K562 (cell line): ENCODE measurements around the gene ADD1. TPM values are rescaled to one million over a fixed set of nuclear protein-coding genes. Genes with fewer than 3 reads are reported as not detected.

Experiments used
- ATAC-seq: fragments of 200-7000 bp; cut with Tn5 transposase; 3 replicates; pipeline ENCODE4 v1.9.1; 2020; ENCODE audit warnings: moderate library complexity
- BruUV-seq: library from RNA; stranded (reverse); fragments of 400-500 nt; replicated peaks from 2 replicates; lab custom pipeline; 2021; lab: Mats Ljungman, UMichigan
- CTCF ChIA-PET: fragments of 300-600 bp; formaldehyde crosslinking; extraction: SDS; loops from one replicate; lab custom pipeline; 2021; ENCODE audit warnings: low intra/inter-chr PET ratio; lab: Yijun Ruan, JAX
- POLR2A ChIA-PET: fragments of 300-600, 350-650 bp; sonication (Branson Sonifier 250); formaldehyde crosslinking; extraction: SDS; loops from one replicate; lab custom pipeline; 2021; ENCODE audit warnings: antibody characterized with exemption, inconsistent platforms; lab: Yijun Ruan, JAX
- DNase-seq, 4 experiments: peaks; one replicate each; pipeline versions ENCODE4 v3.0.0 to v3.0.0-alpha.2; 2011 to 2018; ENCODE audit warnings: low spot score in 3 of 4, mixed read lengths in 3 of 4; ENCODE audit errors: extremely low read depth in 1 of 4
- FAIRE-seq: peaks from 2 replicates; lab custom pipeline; 2011; peaks lifted over from hg19 to GRCh38; lab: Jason Lieb, UNC
- H2AFZ ChIP-seq: 2 replicates; pipeline ENCODE4 v1.6.0; 2011; ENCODE audit warnings: low read depth, low read length, control low read depth, inconsistent platforms
- H3K27ac ChIP-seq: fragments of 200-600 bp; 3 replicates; pipeline ENCODE4 v1.8.0; 2011; ENCODE audit warnings: low read depth, mild to moderate bottlenecking, control low read depth, inconsistent platforms, low read length, moderate library complexity, mixed read lengths; ENCODE audit errors: extremely low read depth
- H3K27me3 ChIP-seq, 2 experiments: fragments of 300-600 bp in 1 of 2; 2 replicates in 1 of 2; 3 replicates in 1 of 2; pipeline versions ENCODE4 v1.6.0 to v1.8.0; 2011; ENCODE audit warnings: inconsistent platforms in 2 of 2, low read length in 2 of 2, mild to moderate bottlenecking in 1 of 2, mixed read lengths in 1 of 2, moderate library complexity in 1 of 2; ENCODE audit not compliant: control insufficient read depth in 2 of 2, insufficient read depth in 2 of 2
- H3K36me3 ChIP-seq: fragments of 300-600 bp; 3 replicates; pipeline ENCODE4 v1.8.0; 2011; ENCODE audit warnings: mild to moderate bottlenecking, low read length, inconsistent platforms; ENCODE audit not compliant: control insufficient read depth, insufficient read depth
- H3K4me1 ChIP-seq, 2 experiments: fragments of 200-600 bp in 1 of 2; replicated peaks in 1 of 2; 2 replicates in 1 of 2; 3 replicates in 1 of 2; pipeline versions ENCODE4 v1.5.1 to v1.8.0; 2011; ENCODE audit warnings: inconsistent platforms in 2 of 2, low read length in 2 of 2, mild to moderate bottlenecking in 1 of 2, mixed read lengths in 1 of 2, moderate library complexity in 1 of 2; ENCODE audit not compliant: control insufficient read depth in 2 of 2, insufficient read depth in 2 of 2
- H3K4me2 ChIP-seq: 2 replicates; pipeline ENCODE4 v1.6.1; 2011; ENCODE audit warnings: low read length, control low read depth, inconsistent platforms, mixed read lengths; ENCODE audit not compliant: insufficient read depth
- H3K4me3 ChIP-seq: fragments of 200-600 bp; sonication (generic), shearing (Covaris generic); 2 replicates; pipeline ENCODE4 v1.5.1; 2016; ENCODE audit warnings: control low read depth, inconsistent platforms
- H3K79me2 ChIP-seq: fragments of 200-600 bp; 3 replicates; pipeline ENCODE4 v1.8.0; 2011; ENCODE audit warnings: low read length, inconsistent platforms; ENCODE audit not compliant: control insufficient read depth, insufficient read depth
- H3K9ac ChIP-seq, 2 experiments: 2 replicates each; pipeline versions ENCODE4 v1.6.0 to v1.6.1; 2011; ENCODE audit warnings: low read depth in 2 of 2, low read length in 2 of 2, control low read depth in 1 of 2, inconsistent platforms in 1 of 2, mild to moderate bottlenecking in 1 of 2, mixed read lengths in 1 of 2; ENCODE audit not compliant: insufficient read depth in 1 of 2
- H3K9me1 ChIP-seq: one replicate; pipeline ENCODE4 v1.6.0; 2011; ENCODE audit warnings: inconsistent platforms, mild to moderate bottlenecking, low read length, moderate library complexity; ENCODE audit not compliant: control insufficient read depth, insufficient read depth
- H3K9me3 ChIP-seq: replicated peaks from 2 replicates; pipeline ENCODE4 v1.5.1; 2011; ENCODE audit warnings: low read depth, low read length, inconsistent platforms; ENCODE audit not compliant: control insufficient read depth, insufficient read depth
- H4K20me1 ChIP-seq: replicated peaks from 2 replicates; pipeline ENCODE4 v1.6.1; 2011; ENCODE audit warnings: low read length, inconsistent platforms, mixed read lengths; ENCODE audit not compliant: control insufficient read depth, insufficient read depth
- FOXA1 ChIP-seq: fragments of 450-650 bp; IDR thresholded peaks from 2 replicates; pipeline ENCODE4 v1.6.1; 2016; ENCODE audit warnings: mild to moderate bottlenecking, borderline replicate concordance
- HMG20B ChIP-seq: fragments of 250-450 bp; sonication (Bioruptor Pico); IDR thresholded peaks from 2 replicates; pipeline ENCODE4 v1.5.0; 2021; ENCODE audit warnings: mild to moderate bottlenecking
- KAT2B ChIP-seq: IDR thresholded peaks from one replicate; pipeline ENCODE4 v1.6.1; 2012; ENCODE audit warnings: low read depth, mild to moderate bottlenecking, control low read depth, inconsistent platforms, low read length, moderate library complexity
- MYBL2 ChIP-seq, 2 experiments: fragments of 450-650 bp in 1 of 2; sonication (generic) in 1 of 2; formaldehyde crosslinking in 1 of 2; IDR thresholded peaks; 2 replicates each; pipeline versions ENCODE4 v1.6.1 to v1.8.1; 2017 to 2022; ENCODE audit warnings: borderline replicate concordance in 1 of 2, inconsistent platforms in 1 of 2, low read depth in 1 of 2, mild to moderate bottlenecking in 1 of 2, missing genetic modification reagents in 1 of 2, moderate library complexity in 1 of 2
- POLR2G ChIP-seq: fragments of 200-400 bp; formaldehyde crosslinking; IDR thresholded peaks from 2 replicates; pipeline ENCODE4 v1.6.1; 2017; ENCODE audit warnings: low read depth, mild to moderate bottlenecking, antibody characterized with exemption, low read length, moderate library complexity
- WGBS: fragments of 100-300 bp; shearing (Covaris generic); methylation state at CpG from one replicate; pipeline ENCODE4 v1.1.6; 2016; ENCODE audit warnings: low coverage, mixed read lengths; ENCODE audit not compliant: insufficient coverage; ENCODE audit errors: missing lambda C conversion rate; 5-methylcytosine and 5-hydroxymethylcytosine counted together
- in situ Hi-C: fragments of 300-500 bp; cut with MboI; formaldehyde crosslinking; loops from 4 replicates; pipeline ENCODE4 v1.15.0; 2018; ENCODE audit warnings: inconsistent platforms, mixed read lengths
- intact Hi-C: fragments of 100-400 bp; cut with micrococcal nuclease; formaldehyde crosslinking; loops from 2 replicates; pipeline ENCODE4 v1.14.2; 2022
- polyA plus RNA-seq, 8 experiments: library from polyadenylated mRNA; depleted of rRNA in 4 of 8; stranded (reverse) in 5 of 8; unstranded in 3 of 8; fragments of >200 nt; fragmentation: Nextera tagmentation in 2 of 8; fragmentation: Illumina TruSeq in 1 of 8; extraction: Ambion mirVana in 2 of 8; extraction: Trizol in 1 of 8; gene quantifications; 2 replicates each; pipeline versions ENCODE4 v1.2.1 to v1.2.3, GENCODE V29; 2011 to 2014; ENCODE audit warnings: inconsistent platforms in 1 of 8, missing spikeins in 1 of 8
- total RNA-seq, 7 experiments: library from RNA; depleted of rRNA in 6 of 7; stranded (reverse); fragments of >200 nt in 6 of 7; fragmentation: Illumina TruSeq in 2 of 7; extraction: Trizol in 2 of 7; gene quantifications; 2 replicates each; pipeline versions ENCODE4 v1.2.1 to v1.2.3, GENCODE V29; 2011 to 2021; ENCODE audit warnings: low replicate concordance in 1 of 7
- TF ChIP-seq, protein P1 (sequence below): IDR thresholded peaks from 2 replicates; pipeline ENCODE4 v1.6.1; 2011; ENCODE audit warnings: borderline replicate concordance, low read depth, mild to moderate bottlenecking, moderate library complexity, low read length; ENCODE audit not compliant: insufficient read depth, poor library complexity, severe bottlenecking
- TF ChIP-seq, protein P2 (sequence below): sonication (generic); formaldehyde crosslinking; IDR thresholded peaks from 2 replicates; pipeline ENCODE4 v1.8.1; 2023; ENCODE audit warnings: mild to moderate bottlenecking, missing genetic modification reagents
- TF ChIP-seq, protein P3 (sequence below): fragments of 250-450 bp; sonication (Bioruptor Pico); IDR thresholded peaks from 2 replicates; pipeline ENCODE4 v1.5.0; 2020; ENCODE audit warnings: mild to moderate bottlenecking, borderline replicate concordance
- TF ChIP-seq, protein P4 (sequence below): fragments of 150-350 bp; conservative IDR thresholded peaks from 2 replicates; pipeline ENCODE4 v1.6.1; 2014; ENCODE audit warnings: low read length

Gene ADD1
- total and polyA plus RNA-seq, 9 of the 15 experiments (the other 6 are each of a cell fraction or from before 2014, with no cell fraction given): 17.5 to 153 (median 74.0) TPM

DNA sequence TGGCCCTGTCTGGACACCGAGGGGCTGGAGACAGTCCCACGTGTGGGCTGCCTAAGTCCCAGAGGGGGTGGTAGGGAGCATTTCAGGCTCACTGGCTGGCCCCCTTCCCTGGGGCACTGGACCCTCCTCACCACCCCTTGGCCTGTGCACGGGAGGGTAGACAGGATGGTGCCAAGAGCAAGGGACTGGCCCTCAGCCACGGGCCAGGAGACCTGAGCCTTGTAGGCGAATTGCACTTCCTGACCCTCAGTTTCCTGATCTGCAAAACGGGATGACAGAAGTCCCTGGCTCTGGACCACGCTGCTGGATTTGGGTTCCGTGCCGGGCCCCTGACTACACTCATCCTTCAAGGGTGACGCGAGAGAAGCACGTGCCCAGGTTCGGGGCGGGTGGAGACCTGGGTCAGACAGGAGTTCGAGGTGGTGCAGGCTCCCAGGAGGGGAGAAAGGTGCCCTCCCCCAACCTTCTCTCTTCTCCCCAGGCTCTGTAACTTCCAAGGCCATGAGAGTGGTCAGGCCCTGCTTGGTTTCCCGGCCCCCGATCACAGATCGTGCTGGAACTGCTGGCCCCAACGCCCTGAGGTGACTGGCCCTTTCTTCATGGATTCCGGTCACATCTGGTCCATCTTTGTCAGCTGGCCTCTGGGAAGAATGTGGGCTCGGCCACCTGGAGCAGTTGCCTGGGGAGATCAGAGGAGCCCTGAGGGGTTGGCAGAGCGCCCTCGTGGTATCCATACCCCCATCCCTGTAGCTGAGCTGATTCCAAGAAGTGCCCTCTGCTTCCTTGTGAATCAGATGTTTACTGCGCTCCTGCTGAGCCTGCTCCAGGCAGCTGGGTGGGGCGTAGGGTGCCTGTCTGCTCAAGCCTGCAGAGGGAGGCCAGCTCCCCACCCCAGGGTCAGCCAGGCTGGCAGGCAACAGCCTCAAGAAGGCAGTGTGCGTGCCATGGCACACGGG, 47.5 kb upstream of the ADD1 start:
- Histone ChIP-seq H4K20me1 (no peaks in the 10 kb centered on the region; the same call in 1 of the 2 replicates), H3K9ac (peak overlapping the region in 1 of 2 experiments; percentile 50; a peak in 2 of 4 replicates), H2AFZ (no peak overlapping the region), H3K36me3 (no peaks in the 10 kb centered on the region), H3K9me1 (no peaks in the 10 kb centered on the region), H3K79me2 (no peaks in the 10 kb centered on the region; the same call in 2 of the 3 replicates), H3K27me3 (no peaks in the 10 kb centered on the region), H3K27ac (no peak overlapping the region), H3K4me2 (no peak overlapping the region), H3K9me3 (no peaks in the 10 kb centered on the region), H3K4me3 (no peak overlapping the region), H3K4me1 (peaks cover 24 to 100% of the 10 kb centered on the region in 2 experiments)
- intact Hi-C loops: no loop called here
- WGBS: 70% methylated on average over 24 of the region's 27 CpGs
- no TSS peak for BruUV-seq
- ATAC-seq (no peak), FAIRE-seq (no peak), DNase-seq (no peak)
- in situ Hi-C loops: no loop called here
- POLR2A ChIA-PET: interaction anchor here (0.6 to 0.7 kb wide), 2 partner anchors 11 to 31 kb away, joined by 3 to 4 read pairs; no protein-coding TSS in a partner anchor
- CTCF ChIA-PET: no interaction called here
- TF ChIP-seq HMG20B (CRISPR knock-in tag): no peak
- TF ChIP-seq, protein P1, sequence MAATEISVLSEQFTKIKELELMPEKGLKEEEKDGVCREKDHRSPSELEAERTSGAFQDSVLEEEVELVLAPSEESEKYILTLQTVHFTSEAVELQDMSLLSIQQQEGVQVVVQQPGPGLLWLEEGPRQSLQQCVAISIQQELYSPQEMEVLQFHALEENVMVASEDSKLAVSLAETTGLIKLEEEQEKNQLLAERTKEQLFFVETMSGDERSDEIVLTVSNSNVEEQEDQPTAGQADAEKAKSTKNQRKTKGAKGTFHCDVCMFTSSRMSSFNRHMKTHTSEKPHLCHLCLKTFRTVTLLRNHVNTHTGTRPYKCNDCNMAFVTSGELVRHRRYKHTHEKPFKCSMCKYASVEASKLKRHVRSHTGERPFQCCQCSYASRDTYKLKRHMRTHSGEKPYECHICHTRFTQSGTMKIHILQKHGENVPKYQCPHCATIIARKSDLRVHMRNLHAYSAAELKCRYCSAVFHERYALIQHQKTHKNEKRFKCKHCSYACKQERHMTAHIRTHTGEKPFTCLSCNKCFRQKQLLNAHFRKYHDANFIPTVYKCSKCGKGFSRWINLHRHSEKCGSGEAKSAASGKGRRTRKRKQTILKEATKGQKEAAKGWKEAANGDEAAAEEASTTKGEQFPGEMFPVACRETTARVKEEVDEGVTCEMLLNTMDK: no peak
- TF ChIP-seq, protein P2, sequence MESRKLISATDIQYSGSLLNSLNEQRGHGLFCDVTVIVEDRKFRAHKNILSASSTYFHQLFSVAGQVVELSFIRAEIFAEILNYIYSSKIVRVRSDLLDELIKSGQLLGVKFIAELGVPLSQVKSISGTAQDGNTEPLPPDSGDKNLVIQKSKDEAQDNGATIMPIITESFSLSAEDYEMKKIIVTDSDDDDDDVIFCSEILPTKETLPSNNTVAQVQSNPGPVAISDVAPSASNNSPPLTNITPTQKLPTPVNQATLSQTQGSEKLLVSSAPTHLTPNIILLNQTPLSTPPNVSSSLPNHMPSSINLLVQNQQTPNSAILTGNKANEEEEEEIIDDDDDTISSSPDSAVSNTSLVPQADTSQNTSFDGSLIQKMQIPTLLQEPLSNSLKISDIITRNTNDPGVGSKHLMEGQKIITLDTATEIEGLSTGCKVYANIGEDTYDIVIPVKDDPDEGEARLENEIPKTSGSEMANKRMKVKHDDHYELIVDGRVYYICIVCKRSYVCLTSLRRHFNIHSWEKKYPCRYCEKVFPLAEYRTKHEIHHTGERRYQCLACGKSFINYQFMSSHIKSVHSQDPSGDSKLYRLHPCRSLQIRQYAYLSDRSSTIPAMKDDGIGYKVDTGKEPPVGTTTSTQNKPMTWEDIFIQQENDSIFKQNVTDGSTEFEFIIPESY (CRISPR knock-in tag): no peak
- TF ChIP-seq KAT2B: no peak
- TF ChIP-seq, protein P3, sequence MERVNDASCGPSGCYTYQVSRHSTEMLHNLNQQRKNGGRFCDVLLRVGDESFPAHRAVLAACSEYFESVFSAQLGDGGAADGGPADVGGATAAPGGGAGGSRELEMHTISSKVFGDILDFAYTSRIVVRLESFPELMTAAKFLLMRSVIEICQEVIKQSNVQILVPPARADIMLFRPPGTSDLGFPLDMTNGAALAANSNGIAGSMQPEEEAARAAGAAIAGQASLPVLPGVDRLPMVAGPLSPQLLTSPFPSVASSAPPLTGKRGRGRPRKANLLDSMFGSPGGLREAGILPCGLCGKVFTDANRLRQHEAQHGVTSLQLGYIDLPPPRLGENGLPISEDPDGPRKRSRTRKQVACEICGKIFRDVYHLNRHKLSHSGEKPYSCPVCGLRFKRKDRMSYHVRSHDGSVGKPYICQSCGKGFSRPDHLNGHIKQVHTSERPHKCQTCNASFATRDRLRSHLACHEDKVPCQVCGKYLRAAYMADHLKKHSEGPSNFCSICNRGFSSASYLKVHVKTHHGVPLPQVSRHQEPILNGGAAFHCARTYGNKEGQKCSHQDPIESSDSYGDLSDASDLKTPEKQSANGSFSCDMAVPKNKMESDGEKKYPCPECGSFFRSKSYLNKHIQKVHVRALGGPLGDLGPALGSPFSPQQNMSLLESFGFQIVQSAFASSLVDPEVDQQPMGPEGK (CRISPR knock-in tag): no peak
- peak; percentile 31; the same call in 1 of the 2 replicates for TF ChIP-seq POLR2G
- TF ChIP-seq MYBL2 (IDR thresholded peaks at IDR 0.05; ENCODE audit: low read depth): no peak
- TF ChIP-seq MYBL2 (CRISPR knock-in tag; IDR thresholded peaks at IDR 0.05; ENCODE audit: borderline replicate concordance): no peak
- TF ChIP-seq, protein P4, sequence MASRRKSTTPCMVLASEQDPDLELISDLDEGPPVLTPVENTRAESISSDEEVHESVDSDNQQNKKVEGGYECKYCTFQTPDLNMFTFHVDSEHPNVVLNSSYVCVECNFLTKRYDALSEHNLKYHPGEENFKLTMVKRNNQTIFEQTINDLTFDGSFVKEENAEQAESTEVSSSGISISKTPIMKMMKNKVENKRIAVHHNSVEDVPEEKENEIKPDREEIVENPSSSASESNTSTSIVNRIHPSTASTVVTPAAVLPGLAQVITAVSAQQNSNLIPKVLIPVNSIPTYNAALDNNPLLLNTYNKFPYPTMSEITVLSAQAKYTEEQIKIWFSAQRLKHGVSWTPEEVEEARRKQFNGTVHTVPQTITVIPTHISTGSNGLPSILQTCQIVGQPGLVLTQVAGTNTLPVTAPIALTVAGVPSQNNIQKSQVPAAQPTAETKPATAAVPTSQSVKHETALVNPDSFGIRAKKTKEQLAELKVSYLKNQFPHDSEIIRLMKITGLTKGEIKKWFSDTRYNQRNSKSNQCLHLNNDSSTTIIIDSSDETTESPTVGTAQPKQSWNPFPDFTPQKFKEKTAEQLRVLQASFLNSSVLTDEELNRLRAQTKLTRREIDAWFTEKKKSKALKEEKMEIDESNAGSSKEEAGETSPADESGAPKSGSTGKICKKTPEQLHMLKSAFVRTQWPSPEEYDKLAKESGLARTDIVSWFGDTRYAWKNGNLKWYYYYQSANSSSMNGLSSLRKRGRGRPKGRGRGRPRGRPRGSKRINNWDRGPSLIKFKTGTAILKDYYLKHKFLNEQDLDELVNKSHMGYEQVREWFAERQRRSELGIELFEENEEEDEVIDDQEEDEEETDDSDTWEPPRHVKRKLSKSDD: no peak
- no peak for TF ChIP-seq FOXA1
